Ishikawa (cell line): ENCODE results near the gene CCNJ.

ENCODE experiments used
- CEBPB ChIP-seq: IDR thresholded peaks from 2 replicates; pipeline ENCODE4 v1.6.1; 2012
- CREB1 ChIP-seq: IDR thresholded peaks from 2 replicates; pipeline ENCODE4 v1.6.1; 2012; ENCODE audit warnings: low read depth
- EGR1 ChIP-seq: IDR thresholded peaks from 2 replicates; pipeline ENCODE4 v1.6.1; 2012
- EP300 ChIP-seq: IDR thresholded peaks from 2 replicates; pipeline ENCODE4 v1.6.1; 2012; ENCODE audit warnings: borderline replicate concordance
- FOXM1 ChIP-seq: IDR thresholded peaks from 2 replicates; pipeline ENCODE4 v1.6.1; 2012; ENCODE audit warnings: low read depth, borderline replicate concordance
- MAX ChIP-seq: IDR thresholded peaks from 2 replicates; pipeline ENCODE4 v1.6.1; 2012
- NFIC ChIP-seq: IDR thresholded peaks from 2 replicates; pipeline ENCODE4 v1.6.1; 2012
- RAD21 ChIP-seq: IDR thresholded peaks from 2 replicates; pipeline ENCODE4 v1.6.1; 2012; ENCODE audit warnings: low read depth
- REST ChIP-seq: IDR thresholded peaks from 2 replicates; pipeline ENCODE4 v1.6.1; 2012; ENCODE audit warnings: low read depth, mild to moderate bottlenecking
- TAF1 ChIP-seq: IDR thresholded peaks from 2 replicates; pipeline ENCODE4 v1.6.1; 2012; ENCODE audit warnings: low read depth, mild to moderate bottlenecking
- TCF12 ChIP-seq: IDR thresholded peaks from 2 replicates; pipeline ENCODE4 v1.6.1; 2012; ENCODE audit warnings: low read depth
- TEAD4 ChIP-seq: IDR thresholded peaks from 2 replicates; pipeline ENCODE4 v1.6.1; 2012
- USF1 ChIP-seq: IDR thresholded peaks from 2 replicates; pipeline ENCODE4 v1.6.1; 2012
- YY1 ChIP-seq: IDR thresholded peaks from 2 replicates; pipeline ENCODE4 v1.6.1; 2012; ENCODE audit warnings: low read depth
- ZBTB7A ChIP-seq: IDR thresholded peaks from 2 replicates; pipeline ENCODE4 v1.6.1; 2012; ENCODE audit warnings: low read depth

Gene CCNJ

GRCh38 chr10:96038476-96039387 is 4.7 kb upstream of the CCNJ start:
- TF ChIP-seq NFIC: no peak
- TF ChIP-seq EP300: no peak
- no peak for TF ChIP-seq TEAD4
- TF ChIP-seq FOXM1: no peak
- no peak for TF ChIP-seq TAF1
- no peak for TF ChIP-seq RAD21
- no peak for TF ChIP-seq CEBPB
- TF ChIP-seq ZBTB7A: no peak
- TF ChIP-seq CREB1: no peak
- no peak for TF ChIP-seq MAX
- TF ChIP-seq EGR1: no peak
- no peak for TF ChIP-seq USF1
- TF ChIP-seq YY1: no peak
- no peak for TF ChIP-seq TCF12
- TF ChIP-seq REST: no peak

- no peak for TF ChIP-seq TEAD4
- TF ChIP-seq CEBPB: no peak
- TF ChIP-seq YY1: no peak
- TF ChIP-seq EP300: no peak
Observed at GRCh38 chr10:96041146-96041545, 2.2 kb upstream of the CCNJ start.

- no peak for TF ChIP-seq EP300
- no peak for TF ChIP-seq USF1
- 0 out of 2 replicates have a peak, but pooled peaks have one; percentile 29 for TF ChIP-seq EGR1
- TF ChIP-seq TEAD4: no peak
- TF ChIP-seq ZBTB7A: peak; percentile 99
- no peak for TF ChIP-seq FOXM1
- TF ChIP-seq TAF1: no peak
- TF ChIP-seq MAX: peak; percentile 19; the same call in 1 of the 2 replicates
- no peak for TF ChIP-seq REST
- TF ChIP-seq NFIC: no peak
- no peak for TF ChIP-seq CREB1
Observed at GRCh38 chr10:96043893-96044715, 721 bp downstream of the CCNJ start.

GRCh38 chr10:96044736-96045135 is 1.4 kb downstream of the CCNJ start:
- TF ChIP-seq MAX: no peak
- TF ChIP-seq CREB1: no peak
- no peak for TF ChIP-seq EGR1
- no peak for TF ChIP-seq YY1

- TF ChIP-seq CREB1 (no peak), MAX (no peak), TAF1 (no peak), REST (no peak), YY1 (no peak)
Observed at GRCh38 chr10:96046546-96046945, 3.2 kb downstream of the CCNJ start.
